ENCODE data around the gene IMP3. TPM values are rescaled to one million over a fixed set of nuclear protein-coding genes. Genes with fewer than 3 reads are reported as not detected.

IMP3 gene
- total and polyA plus RNA-seq, 9 of the 15 experiments (the other 6 are each of a cell fraction or from before 2014, with no cell fraction given) = 14.5 to 160 (median 74.4) TPM

- peak; percentile 88 for TF ChIP-seq REST (IDR thresholded peaks at IDR 0.05; ENCODE audit: borderline replicate concordance)
- TF ChIP-seq REST (CRISPR knock-in tag; IDR thresholded peaks at IDR 0.05; ENCODE audit: low read depth) = peak; percentile 30; the same call in 1 of the 2 replicates
- TF ChIP-seq ZNF655 (CRISPR knock-in tag; IDR thresholded peaks at IDR 0.05) = no peak
- TF ChIP-seq ZNF740 (CRISPR knock-in tag; IDR thresholded peaks at IDR 0.05) = 0 out of 2 replicates have a peak, but pooled peaks have one; percentile 54
- TF ChIP-seq ZNF740 (tag; IDR thresholded peaks at IDR 0.05) = no peak
- TF ChIP-seq TBL1XR1 (IDR thresholded peaks at IDR 0.05; ENCODE audit: low read length in 2 of 2) = 0 out of 4 replicates have a peak, but pooled peaks of 1 of the 2 experiments have one; percentile 52
- no peak for TF ChIP-seq ZNF408 (CRISPR knock-in tag; IDR thresholded peaks at IDR 0.05; ENCODE audit: low read depth)
- TF ChIP-seq DNMT1 (IDR thresholded peaks at IDR 0.05) = no peak
- TF ChIP-seq KAT8 (IDR thresholded peaks at IDR 0.05; ENCODE audit: low read depth) = no peak
- TF ChIP-seq ZNF57 (CRISPR knock-in tag; IDR thresholded peaks at IDR 0.05) = no peak
- TF ChIP-seq ZNF551 (CRISPR knock-in tag; IDR thresholded peaks at IDR 0.05) = no peak
- peak; percentile 77; the same call in 1 of the 2 replicates for TF ChIP-seq ERF (CRISPR knock-in tag; IDR thresholded peaks at IDR 0.05)
- no peak for TF ChIP-seq TRIM28 (IDR thresholded peaks at IDR 0.05)
- TF ChIP-seq ZBTB8A (IDR thresholded peaks at IDR 0.05; ENCODE audit: partially characterized antibody) = no peak
- peak; percentile 67 to 91; a peak in 2 of 4 replicates for TF ChIP-seq SIN3A (IDR thresholded peaks at IDR 0.05; ENCODE audit: borderline replicate concordance in 2 of 2, control insufficient read depth in 1 of 2, low read depth in 2 of 2, low read length in 2 of 2)
- no peak for TF ChIP-seq THRB (CRISPR knock-in tag; conservative IDR thresholded peaks at IDR 0.05)
Measured at GRCh38 chr15:75639709-75640482, at the start of gene IMP3 (continued).
